Amniotic epithelial cell (primary cell): ENCODE data around the gene DACT2.
A peak's percentile ranks its signal among the peaks of the same experiment; 100 is the strongest.
"Not testable (repeated sequence)": the region's sequence is repeated elsewhere in the genome, so short reads cannot be mapped to it uniquely, and the experiment has no call there.

Experiments used
- DNase-seq: peaks from one replicate; pipeline ENCODE4 v3.0.0-alpha.2; 2010; ENCODE audit warnings: low read depth

The DACT2 gene

GRCh38 chr6:168320634-168321033, 1.1 kb upstream of the DACT2 start:
- peak; percentile 77 for DNase-seq

GRCh38 chr6:168318579-168319278, 848 bp downstream of the DACT2 start:
- no peak for DNase-seq

DNA sequence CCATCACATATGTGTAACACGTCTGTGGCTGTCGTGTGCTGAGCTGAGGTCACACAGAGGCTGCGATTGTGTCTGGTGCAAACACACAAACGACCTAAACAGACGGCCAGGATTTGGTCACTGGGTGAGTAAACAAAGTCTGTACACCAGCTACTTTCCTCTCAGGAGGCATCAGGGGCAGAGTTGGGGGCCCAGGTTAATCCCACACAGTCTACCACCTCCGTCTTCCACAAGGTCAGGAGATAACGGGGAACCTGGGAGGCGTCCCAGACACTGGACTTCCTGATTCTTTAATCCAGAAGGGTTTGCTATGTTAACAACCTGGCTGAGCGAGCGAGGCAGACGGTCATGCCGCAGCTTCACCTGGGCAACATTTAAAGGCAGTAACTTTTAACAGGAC, 1.5 kb downstream of the DACT2 start:
- DNase-seq: no peak

DNA sequence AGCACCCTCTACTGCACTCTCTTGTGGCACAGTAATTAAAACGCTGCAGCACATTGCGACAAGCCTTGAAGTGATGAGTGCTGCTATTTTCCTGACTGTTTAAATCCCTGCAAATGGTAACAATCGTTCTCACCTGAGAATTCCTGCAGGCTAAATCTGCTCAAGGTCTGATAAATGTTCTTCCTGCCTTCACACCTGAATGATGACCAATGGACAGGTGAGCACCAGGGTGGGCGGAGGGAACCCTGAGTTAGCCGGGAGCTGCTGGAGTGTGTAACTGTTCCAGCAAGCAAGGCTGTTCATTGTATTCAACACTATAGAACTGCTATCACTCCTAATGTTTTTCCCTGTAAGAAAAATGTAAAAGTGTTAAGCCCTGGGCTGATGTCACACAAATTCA, 4.0 kb downstream of the DACT2 start:
- no peak for DNase-seq

DNA sequence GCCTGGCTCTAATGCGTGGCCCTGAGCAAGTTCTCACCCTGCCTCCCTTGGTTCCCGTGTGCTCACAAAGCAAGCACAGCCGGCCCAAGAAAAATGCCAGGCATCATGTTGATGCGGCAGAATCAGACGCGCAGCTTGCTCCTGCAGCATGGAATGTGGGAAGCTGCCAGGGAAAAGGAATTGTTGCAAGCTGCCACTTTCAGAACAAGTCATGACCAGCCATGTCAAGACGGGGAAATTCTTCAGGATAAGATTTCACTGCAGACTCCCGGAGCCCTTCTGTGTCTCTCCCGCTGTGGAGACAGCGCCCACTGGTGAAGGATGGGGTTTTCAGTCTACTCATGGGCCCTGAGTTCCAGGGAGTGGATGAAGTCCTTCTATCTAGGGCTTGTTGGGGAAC, 4.6 kb downstream of the DACT2 start:
- DNase-seq: peak; percentile 49

- no peak for DNase-seq
Measured at GRCh38 chr6:168314021-168314420, 5.6 kb downstream of the DACT2 start.

DNA sequence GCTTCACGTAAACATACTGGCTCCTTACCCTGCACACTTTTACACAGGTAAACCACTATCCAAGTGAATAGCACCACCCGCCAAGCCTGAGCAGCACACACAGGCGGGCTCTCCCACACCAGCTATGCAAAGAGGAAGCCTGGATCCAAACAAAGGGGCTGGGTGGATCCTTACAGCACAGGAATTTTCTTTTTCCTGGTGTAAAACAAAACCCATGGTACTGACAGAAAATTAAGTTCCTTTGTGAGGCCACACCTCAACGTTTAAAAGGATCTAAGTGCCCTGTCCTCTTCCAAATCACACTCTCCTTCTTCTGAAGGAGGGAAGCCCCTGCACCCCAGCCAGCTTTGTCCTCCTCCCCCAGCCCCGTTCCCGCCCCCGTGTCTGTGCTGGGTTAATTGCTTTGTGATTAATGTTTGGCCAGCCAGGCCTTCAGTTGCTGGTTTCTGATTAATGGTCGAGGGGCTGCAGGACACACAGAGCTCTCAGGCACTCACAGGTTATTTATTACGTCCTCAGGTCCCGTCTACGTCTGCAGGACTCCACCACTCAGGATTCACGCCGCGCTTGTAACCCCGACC, 6.1 kb downstream of the DACT2 start:
- DNase-seq: no peak

DNA sequence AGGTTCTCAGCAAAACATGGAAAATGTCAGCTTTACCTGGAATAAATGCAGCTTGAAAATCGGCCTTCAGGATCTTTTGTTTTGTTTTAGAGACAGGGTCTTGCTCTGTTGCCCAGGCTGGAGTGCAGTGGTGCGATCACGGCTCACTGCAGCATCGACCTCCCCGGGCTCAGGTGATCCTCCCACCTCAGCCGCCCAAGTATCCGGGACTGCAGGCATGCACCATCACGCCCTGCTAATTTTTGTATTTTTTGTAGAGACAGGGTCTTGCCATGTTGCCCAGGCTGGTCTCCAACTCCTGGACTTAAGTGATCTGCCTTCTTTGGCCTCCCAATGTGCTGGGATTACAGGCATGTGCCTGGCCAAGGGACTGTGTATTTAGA, 7.5 kb downstream of the DACT2 start:
- not testable (repeated sequence) for DNase-seq

GRCh38 chr6:168311410-168312124, 8.0 kb downstream of the DACT2 start:
- no peak for DNase-seq

GRCh38 chr6:168310945-168311344, 8.6 kb downstream of the DACT2 start:
- DNase-seq: no peak

- DNase-seq: no peak
Measured at GRCh38 chr6:168310403-168310802, 9.2 kb downstream of the DACT2 start.

DNA sequence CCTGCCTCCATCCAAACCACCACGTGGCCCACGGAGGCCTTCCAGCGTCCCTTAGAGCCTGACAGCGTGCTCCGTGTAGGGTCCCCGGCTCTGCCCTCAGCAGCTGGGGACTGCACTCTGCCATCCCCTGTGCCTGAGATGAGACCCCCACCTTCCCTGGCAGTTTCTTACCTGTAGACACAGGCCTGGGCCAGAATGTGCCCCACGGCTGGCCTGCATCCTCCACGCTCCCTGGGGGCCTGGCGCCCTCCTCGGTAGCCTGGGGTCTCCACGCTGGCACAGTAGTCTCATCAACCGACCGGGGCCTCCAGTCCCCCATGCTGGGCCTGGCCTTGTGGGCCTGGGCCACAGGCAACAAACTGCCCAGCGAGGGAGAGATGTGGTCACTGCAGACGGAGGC, 9.6 kb downstream of the DACT2 start:
- DNase-seq: no peak

- no peak for DNase-seq
Measured at GRCh38 chr6:168309183-168309582, 10.4 kb downstream of the DACT2 start.

DNA sequence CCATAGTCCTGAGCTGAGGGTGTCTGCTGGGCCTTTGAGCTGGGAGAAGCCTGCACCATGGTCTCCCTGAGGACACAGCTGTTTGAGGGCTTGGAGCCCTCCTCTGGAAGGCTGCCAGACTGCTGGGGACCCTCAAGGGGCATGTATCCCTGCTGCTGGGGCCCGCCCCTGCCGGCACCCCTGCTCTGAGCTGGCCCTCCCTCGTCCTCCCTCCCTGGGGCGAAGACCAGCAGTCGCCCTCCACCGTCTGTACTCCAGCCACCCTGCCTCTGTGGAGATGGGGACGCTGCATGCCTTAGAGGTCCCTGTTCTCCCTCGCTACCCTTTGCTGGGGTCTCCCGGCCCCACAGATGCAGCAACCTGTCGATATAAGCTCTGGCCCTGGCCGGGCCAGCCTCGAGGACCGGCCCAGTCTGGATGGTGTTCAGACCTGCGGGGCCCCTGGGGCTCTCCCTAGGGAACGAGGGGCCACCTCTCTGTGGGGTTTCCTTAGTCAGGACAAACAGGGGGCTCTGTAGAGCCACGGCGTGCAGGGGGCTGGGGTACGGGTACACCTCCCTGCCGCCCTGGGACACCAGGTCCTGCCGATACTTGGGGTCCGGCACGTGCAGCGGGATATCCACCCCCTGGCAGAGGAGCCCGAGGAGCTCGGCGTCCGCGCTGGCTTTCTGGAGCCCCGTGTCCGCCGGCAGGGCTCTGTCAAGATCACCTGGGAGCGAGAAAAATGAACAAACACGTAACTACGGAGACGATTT, 11.0 kb downstream of the DACT2 start:
- DNase-seq: no peak

DNA sequence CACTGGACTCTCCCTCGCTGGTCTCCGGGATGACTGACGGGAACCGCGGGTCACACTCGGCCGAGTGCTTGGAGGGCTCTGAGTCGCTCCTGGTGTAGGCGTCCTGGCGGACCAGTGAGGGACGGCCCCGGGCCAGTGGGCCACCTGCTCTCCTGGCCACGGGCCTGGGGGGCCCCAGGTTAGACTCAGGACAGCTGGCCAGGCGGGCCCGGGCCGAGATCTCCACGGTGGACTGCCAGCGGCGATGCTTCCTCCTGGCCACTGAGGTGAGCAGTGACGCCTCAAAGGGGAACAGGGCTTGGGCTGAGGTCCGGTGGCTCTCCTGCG, 11.9 kb downstream of the DACT2 start:
- DNase-seq: no peak

GRCh38 chr6:168307015-168307694, 12.4 kb downstream of the DACT2 start:
- DNase-seq: no peak

GRCh38 chr6:168305863-168306262, 13.7 kb downstream of the DACT2 start:
- DNase-seq: no peak

GRCh38 chr6:168305096-168305749, 14.4 kb downstream of the DACT2 start:
- DNase-seq: no peak

DNA sequence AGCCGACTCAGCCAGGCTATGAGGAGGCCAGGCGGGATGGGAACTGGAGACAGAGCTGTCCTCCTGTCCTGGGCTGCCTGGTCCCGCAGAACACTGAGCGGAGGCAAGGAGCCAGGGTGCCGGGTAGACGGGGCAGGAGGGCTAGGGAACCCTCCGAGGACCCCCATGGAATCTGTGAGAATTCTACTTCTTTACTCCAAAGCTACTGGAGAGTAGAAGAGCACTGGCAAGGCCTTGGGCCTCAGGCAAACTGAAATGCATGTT, 14.9 kb downstream of the DACT2 start:
- no peak for DNase-seq

- no peak for DNase-seq
Measured at GRCh38 chr6:168303982-168304751, 15.4 kb downstream of the DACT2 start.

DNA sequence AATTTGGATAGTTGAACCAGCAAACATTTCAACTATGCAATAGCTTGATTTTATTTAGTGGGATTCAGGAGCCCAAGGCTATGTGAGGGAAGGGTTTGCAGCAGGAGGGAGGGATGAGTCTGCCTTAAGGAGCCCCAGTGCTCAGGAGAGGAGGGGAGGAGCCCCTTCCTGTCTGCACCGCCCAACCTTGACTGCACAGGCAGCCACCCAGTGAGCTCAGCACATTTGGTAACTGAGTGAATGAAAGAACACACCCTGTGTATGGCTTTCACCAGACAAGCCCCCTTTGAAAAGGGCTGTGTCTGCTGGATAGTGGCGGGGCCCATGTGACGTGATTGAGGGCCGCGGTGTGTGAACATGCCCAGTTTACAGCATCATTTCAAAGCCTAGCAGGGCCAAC, 17.0 kb downstream of the DACT2 start:
- no peak for DNase-seq
